HCEC 1CT (cell line): Measurements from ENCODE around the gene TSSC4.

Experiments used
- DNase-seq: peaks from one replicate; pipeline ENCODE4 v3.0.0-alpha.2; 2017

The TSSC4 gene

DNA sequence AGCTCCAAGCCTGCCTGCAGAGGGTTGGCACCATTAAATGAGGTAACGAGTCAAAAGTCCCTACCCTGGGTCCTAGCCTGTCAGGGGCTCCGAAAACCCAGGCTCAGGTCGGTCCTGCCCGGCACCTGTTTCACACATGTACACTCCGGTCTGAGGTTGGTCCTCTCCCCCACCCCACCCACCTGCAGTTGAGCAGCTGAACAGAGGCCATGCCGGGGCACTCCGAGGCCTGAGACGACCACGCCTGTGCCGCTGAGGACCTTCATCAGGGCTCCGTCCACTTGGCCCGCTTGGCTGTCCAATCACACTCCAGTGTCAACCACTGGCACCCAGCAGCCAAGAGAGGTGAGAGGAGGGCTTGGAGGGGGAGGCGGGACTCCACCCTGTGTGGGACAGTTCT is 1.6 kb downstream of the TSSC4 start:
- DNase-seq, result no peak

GRCh38 chr11:2402890-2403645 is 2.5 kb downstream of the TSSC4 start:
- DNase-seq, result no peak

DNA sequence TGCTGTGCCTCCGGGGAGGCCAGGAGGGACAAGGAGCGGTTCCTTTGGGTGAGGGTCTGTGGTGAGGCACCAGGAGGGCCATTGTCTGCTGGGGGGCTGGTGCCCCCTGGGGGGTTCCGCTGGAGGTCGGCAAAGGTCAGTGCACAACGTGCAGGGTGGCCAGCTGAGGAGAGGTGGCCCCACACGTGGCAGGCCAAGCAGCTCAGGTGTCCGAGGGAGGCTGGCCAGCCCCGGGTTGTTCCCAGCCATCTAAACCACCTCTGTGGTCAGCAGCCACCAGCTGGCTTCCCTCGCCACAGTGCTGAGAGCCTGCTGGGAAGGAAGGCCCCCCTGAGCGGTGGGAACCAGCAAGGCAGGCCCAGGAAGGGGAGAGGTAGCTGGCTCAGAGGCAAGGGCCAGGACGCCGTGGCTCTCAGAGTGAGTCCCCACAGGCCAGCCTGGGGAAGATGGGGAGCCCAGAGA is 4.2 kb downstream of the TSSC4 start:
- DNase-seq, result no peak

DNA sequence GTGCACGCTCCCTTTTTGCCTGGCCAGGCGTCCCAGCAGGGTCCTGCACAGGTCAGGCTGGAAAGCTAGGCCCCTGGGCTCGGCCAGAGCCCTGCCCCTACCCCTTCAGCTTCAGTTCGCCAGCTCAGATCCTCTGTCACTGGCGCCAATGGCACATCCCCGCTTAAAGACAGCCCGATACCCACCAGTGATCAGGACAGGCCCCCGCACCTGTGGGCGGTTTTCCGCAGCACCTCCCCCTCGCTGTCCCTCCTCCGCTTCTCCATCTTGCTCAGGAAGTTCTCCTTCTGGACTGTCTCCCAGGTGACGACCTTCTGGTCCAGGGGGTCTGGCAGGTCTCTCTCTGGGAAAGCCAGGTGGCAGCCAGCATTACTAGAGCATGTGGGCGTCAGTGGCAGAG is 5.9 kb downstream of the TSSC4 start:
- no peak for DNase-seq

GRCh38 chr11:2406878-2407410 is 6.4 kb downstream of the TSSC4 start:
- DNase-seq, result no peak

DNA sequence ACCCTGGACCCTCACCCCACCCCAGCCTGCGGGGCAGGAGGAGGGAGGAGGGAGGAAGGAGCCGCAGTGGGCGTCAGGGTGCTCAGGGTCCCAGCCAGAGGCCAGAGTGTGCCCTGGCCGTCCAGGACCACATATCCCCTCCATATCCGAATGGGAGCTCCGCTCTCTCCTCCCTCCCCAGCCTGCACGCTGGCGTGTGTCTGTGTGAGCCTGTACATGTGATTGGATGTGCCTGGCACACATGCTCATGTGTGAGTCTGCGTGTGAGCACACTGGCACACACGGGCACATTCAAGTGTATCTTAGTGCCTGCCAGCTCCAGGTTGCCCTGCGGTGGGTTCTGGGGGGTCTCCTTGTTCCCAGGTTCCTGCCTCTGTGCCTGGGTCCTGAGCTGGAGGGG is 8.1 kb downstream of the TSSC4 start:
- no peak for DNase-seq

- DNase-seq, result no peak
Observed at GRCh38 chr11:2409126-2409525, 8.6 kb downstream of the TSSC4 start.

DNA sequence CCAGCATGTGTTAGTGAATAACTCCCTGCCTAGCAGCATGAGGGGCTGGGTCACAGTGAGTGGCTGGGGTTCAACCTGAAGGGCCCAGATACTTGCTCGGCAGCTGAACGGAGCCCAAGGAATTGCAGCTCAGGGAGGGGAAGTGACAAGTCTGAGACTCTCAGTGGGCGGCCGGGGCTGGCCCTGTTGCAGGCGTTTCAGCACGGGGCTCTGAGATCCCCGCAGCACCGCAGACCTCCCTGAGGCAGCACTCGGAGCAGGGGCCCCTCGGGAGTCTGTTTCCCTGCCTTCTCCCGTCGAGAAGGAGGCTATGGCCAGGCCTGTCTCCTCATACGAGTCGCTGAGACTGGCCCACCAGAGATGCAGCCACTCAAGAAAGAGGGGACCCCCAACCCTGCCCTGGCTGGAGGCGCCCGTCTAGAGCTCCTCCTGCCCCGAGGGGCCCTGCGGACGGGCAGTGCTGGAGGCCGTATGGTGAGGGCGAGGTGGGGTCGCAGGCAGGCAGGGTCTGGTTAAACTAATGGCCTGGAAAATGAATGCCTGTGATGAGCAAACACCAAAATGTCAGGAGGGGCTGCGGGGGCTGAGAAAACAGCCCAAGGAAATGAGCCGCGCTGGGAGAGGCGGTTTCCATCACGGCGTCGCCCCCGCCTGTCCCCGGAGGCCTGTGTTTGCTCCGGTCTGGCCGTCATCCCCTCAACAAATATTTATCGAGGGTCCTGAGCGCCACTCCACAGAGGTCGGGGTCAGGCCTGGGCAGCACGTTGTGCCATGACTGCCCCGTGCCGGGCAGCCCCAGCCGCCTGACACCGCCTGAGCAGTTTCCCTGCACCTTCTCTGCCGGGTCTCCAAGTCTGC is 9.3 kb downstream of the TSSC4 start:
- no peak for DNase-seq

DNA sequence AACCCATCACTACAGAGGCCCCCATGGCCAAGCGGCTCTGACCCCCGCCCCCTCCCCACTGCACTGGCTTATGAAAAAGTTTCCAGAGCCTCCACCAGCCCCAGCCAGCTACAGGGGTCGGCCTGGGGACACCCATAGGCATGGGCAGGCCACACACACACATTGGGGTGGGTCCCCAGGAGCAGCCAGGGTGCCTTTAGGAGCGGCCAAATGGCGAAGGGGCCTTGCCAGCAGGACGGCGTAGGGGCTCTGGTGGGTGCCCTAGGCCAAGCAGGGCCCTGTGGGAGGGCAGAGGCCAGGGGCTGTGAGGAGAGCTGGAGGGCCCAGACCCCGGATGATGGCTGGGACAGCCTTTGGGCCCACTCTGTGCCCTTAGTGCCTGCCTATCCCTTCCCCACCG is 10.1 kb downstream of the TSSC4 start:
- no peak for DNase-seq

DNA sequence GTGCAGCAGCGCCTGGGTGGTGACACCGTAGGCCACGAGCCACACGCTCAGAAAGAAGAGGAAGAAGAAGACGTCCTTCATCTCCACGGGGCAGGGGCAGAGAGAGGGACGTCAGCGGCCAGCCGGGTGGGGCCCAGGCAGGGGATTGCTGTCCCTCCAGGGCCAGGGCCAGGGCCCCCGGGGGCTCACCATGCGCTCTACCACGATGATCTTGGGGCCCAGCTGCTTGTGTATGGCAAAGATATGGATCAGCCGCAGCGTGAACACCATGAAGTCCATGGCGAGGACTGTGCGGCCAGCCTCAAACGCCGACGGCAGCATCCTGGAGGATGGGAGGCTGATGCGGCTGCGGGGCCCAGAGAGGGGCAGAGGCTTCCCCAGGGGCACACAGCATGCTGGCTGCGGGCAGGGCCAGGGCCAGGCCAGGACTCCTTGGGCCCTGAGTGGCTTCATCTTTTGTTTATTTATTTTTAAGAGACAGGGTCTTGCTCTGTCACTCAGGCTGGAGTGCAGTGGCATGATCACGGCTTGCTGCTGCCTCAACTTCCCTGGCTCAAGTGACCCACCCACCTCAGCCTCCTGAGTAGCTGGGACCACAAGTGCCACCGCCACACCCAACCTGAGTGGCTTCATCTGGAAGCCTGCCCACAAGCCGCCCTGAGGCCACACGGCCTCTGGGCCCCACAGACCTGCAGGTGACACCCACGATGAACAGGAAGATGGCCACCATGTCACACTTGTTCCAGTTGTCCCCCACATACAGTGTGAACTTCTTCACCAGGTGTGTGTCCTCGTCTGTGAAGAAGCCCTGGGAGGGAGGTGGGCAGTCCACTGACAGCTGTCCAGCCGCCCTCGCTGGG is 11.1 kb downstream of the TSSC4 start:
- no peak for DNase-seq

- no peak for DNase-seq
Observed at GRCh38 chr11:2412323-2412722, 11.8 kb downstream of the TSSC4 start.

DNA sequence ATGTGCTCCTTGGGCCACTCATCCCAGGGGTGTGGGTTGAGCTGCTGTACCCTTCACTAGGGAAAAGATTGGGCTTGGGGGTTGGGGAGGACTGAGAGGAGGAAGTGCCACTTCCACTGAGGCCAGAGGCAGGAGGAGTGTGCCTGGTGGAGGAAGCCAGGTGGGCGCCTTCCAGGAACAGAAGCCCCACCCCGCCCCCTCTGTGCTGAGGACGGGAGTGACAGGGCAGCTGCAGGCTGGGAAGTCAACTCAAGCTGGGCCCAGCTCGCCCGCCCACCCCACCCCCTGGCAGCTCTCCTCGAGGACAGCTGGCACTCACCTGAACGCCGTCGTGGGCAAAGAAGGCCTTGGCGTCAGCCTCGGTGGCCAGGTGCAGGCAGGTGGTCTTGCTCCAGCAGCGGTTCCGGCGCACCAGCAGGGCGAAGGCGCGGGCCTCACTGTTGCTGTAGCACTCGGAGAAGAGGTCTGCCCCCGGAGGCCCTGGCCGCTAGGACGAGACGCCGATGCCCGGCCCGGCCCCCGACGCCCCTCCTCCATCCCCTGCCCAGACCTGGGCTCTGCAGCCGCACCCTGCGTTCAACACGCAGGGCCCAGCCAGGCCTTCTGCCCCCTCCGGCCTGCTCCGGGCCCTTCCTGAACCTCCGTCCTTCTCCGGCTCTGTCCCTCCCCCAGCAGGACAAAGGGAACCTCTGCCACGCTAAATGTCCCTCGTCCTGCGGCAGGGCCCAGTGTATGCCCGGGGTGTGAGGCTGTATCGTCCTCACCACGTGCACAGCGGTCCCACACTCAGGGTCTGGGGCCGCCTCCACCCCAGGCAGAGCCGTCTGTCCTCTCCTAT is 13.4 kb downstream of the TSSC4 start:
- DNase-seq, result no peak

DNA sequence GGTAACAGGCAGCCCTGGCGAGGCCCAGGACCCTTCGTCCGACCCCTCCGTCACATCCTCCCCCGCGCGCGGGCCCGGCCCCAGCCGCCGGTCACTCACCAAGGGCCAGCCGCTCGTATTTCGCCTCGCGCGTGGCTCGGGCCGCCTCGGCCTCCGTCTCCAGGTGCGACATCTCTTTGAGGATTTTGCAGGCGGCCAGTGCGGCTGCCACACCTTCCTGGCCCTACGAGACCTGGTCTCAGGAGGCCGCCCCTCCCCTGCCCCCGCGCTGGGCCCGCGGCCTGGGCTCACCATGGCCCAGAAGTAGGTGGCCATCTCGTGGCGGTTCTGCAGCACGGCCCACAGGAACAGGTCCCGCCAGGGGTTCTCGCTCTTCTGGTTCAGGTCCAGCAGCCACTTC is 14.1 kb downstream of the TSSC4 start:
- no peak for DNase-seq

GRCh38 chr11:2415171-2415570 is 14.6 kb downstream of the TSSC4 start:
- DNase-seq, result no peak

DNA sequence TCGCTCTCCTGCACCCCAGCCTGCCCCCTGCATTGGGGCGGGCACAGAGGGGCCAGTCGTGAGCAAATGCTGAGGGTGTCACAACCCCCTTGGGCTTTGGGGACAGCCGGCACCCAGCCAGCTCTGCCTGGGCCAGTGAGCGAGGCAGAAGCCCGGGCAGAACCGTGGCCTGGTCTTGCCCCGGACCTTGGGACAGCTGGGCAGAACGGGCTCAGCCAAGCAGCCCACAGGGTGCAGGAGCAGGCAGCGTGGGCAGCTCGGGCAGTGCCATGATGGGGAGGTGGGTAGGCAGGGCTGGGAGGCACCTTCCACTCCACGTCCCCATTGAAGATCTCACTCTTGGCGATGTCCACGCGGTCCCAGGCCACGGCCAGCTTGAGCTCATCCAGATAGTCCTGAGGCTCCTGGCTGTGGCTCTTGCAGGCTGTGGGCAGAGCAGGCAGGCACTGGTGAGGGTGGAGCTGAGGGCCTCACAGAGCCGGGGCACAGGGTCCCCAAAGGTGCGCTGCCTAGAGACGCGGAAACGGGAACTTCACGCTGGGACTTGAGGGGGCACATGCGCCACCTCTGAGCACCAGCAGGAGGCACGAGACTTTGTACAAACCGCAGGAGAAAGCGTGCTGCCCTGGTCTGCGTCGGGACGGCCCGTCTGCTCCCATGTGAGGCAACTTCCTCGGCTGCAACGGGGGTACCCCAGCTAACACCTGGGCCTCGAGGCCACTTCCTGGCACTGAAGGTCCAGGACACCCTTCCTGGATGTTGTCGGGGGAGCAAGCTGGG is 15.2 kb downstream of the TSSC4 start:
- DNase-seq, result no peak

DNA sequence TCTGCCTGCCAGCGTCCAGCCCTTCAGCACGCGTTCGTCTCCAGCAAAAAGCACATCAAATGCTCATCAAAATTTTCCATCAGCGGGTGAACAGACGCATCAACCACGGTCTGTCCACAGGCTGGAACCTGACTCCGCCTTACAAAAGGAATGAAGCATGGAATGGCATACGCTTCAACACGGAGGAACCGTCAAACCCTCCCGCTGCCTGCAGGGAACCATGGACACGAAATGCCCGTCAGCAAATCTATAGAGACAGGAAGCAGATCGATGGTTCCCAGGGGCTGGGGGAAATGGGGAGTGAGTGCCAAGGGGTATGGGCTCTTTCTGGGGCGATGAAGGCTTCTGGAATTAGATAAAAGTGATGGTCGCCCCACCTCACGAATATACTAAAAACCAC is 16.2 kb downstream of the TSSC4 start:
- no peak for DNase-seq

GRCh38 chr11:2417856-2418692 is 17.5 kb downstream of the TSSC4 start:
- no peak for DNase-seq

DNA sequence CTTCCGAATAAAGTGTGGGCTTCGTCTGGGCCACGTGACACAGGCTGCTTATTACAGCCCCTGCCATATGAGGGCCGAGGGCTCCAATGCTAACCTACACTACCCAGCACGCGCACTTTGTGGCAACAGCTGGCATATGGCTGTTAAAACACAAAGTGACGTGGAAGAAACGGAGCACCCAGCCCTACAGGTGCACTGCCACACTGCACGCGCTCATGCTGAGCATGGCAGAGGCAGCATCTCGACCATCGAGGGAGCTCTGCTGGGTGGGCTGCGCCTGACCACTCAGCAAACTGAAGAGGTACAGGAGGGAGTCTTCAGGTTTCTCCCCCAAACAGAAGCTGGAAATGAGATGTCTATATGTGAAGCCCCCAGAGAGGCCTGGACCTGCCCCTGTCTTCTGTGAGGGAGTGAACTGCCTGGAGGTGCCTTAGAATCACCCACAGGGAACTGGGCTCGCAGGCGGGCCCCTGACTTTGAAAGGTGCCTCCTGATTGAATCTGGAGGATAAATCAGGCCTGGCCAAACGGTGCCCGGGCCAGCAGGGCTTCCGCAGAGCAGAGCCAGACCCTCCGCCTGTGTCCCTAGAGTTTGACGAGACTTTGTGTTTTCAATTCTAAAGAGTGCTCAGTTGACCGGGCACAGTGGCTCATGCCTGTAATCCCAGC is 18.3 kb downstream of the TSSC4 start:
- no peak for DNase-seq

GRCh38 chr11:2419638-2420501 is 19.3 kb downstream of the TSSC4 start:
- peak; percentile 60 for DNase-seq
